ENCODE results near the gene SYVN1.

- TF ChIP-seq POLR2AphosphoS5 (IDR thresholded peaks at IDR 0.05): no peak
- TF ChIP-seq CTCF (IDR thresholded peaks at IDR 0.05): no peak
- no peak for TF ChIP-seq EP300 (IDR thresholded peaks at IDR 0.05)
These were observed 17.1 kb upstream of the SYVN1 start for GRCh38 chr11:65151331-65151899.
